GM18498 (cell line): Measurements from ENCODE around the gene HBD.
A peak's percentile ranks its signal among the peaks of the same experiment; 100 is the strongest.
"Not testable (repeated sequence)": the region's sequence is repeated elsewhere in the genome, so short reads cannot be mapped to it uniquely, and the experiment has no call there.

ENCODE experiments used
- ATAC-seq: cut with Tn5 transposase; IDR thresholded peaks from one replicate; pipeline ENCODE4 v1.9.1; 2021; ENCODE audit warnings: mild to moderate bottlenecking, moderate library complexity; ENCODE audit not compliant: unreplicated experiment

HBD gene

GRCh38 chr11:5253440-5253839 lies 19.2 kb upstream of the HBD start:
- not testable (repeated sequence) for ATAC-seq

DNA sequence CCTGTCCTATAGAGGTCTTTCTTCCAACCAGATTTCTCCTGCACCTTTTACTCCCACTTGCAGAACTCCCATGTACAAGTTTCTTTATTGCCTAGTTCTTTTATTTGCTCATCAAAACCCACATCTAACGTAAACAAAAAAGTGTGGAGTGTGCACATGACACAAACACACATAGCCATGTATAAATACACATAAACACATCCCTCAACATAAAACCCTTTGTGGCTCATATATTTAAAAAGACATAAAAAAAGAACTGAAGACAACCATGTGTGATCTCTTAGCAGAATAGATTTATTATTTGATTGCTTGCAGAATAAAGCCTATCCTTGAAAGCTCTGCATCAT lies 18.6 kb upstream of the HBD start:
- no peak for ATAC-seq

- ATAC-seq: no peak
Observed at GRCh38 chr11:5252192-5252918, 18.1 kb upstream of the HBD start.

GRCh38 chr11:5251746-5252145 lies 17.5 kb upstream of the HBD start:
- ATAC-seq: no peak

- no peak for ATAC-seq
Observed at GRCh38 chr11:5250543-5251204, 16.4 kb upstream of the HBD start.

- not testable (repeated sequence) for ATAC-seq
Observed at GRCh38 chr11:5249807-5250396, 15.6 kb upstream of the HBD start, which contains the start of gene HBG1. Gene HBG1 (minus strand): TSS chr11:5249857. CDS start chr11:5249804, 53 bp downstream.

DNA sequence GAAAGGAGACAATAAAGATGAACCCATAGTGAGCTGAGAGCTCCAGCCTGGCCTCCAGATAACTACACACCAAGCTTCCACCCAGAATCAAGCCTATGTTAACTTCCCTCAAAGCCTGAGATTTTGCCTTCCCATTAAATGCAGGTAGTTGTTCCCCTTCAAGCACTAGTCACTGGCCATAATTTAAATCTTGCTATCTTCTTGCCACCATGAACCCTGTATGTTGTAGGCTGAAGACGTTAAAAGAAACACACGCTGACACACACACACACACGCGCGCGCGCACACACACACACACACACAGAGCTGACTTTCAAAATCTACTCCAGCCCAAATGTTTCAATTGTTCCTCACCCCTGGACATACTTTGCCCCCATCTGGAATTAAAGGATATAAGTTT lies 14.2 kb upstream of the HBD start:
- not testable (repeated sequence) for ATAC-seq

DNA sequence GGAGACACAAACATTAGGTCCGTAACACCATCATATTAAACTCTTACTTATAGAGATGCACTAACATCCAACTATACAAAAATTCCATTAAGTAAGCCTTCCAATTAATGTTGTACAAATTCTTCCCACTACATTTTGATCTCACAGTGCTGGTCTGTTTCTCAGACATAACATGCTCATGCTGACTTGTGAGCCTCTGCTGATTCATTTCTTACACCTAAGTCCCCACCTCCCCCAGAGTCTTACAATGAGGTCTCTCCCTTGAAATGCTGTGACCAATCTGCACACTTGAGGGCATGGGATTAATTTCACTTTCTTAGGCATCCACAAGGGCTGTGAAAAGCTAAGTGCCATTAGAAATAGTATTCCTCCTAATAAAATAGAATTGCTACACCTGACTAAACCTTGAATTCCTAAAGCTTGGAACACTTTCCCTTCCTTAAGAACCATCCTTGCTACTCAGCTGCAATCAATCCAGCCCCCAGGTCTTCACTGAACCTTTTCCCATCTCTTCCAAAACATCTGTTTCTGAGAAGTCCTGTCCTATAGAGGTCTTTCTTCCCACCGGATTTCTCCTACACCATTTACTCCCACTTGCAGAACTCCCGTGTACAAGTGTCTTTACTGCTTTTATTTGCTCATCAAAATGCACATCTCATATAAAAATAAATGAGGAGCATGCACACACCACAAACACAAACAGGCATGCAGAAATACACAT lies 13.3 kb upstream of the HBD start:
- no peak for ATAC-seq

- ATAC-seq: no peak
Observed at GRCh38 chr11:5246772-5247471, 12.6 kb upstream of the HBD start.

DNA sequence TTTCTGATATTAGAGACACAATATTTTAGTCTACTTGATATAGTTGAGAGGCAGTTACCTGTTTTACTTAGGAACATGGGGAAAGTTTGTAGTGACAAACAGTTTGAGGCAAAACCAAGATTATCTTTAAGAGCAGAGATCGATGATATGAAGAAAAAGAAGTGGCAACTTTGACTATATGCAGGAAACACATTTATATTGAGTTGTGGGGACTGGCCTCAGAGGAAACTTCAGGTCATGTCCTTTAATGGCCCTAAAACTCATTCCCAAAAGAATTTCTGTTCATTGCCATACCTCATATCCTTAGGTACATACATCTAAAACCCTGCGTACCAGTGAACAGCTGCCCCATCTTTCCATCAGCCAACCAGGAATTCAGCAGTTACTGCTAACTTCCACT lies 10.9 kb upstream of the HBD start:
- no peak for ATAC-seq

DNA sequence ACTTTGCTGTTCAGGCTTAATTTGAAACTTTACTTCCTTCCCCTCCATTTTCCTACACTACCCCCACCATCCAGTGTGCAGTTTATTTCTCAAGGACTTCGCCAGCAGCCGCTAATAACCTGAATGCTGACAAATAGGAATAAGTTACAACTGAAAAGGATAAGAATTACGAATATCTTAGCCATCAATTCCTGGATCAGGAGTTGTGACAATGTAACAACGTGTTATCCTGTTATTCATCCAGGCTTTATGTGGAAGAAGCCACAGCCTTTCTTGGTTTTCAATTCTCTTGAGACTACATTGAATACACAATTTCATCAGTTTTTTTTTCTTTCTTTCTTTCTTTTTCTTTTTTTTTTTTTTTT lies 9.5 kb upstream of the HBD start:
- ATAC-seq: no peak

- ATAC-seq: peak; percentile 65
Observed at GRCh38 chr11:5242933-5243815, 8.9 kb upstream of the HBD start.

DNA sequence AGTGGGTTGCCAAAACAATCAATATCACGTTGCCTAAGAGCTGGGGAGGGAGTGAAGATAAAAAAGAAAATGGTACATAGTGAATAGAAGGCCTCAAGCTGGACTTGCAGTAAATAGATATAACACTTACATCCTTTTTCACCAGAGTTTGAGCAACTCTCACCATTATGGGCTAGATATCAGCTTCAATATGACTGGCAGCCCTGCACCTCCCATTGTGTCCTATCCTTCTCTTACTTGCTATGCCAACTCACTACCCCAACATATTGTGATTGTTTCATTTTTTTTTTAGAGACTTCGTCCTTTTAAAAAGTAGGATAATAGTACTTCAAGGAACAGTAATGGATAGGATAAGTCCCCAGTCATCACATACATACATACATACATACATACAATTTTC lies 7.9 kb upstream of the HBD start:
- no peak for ATAC-seq

GRCh38 chr11:5241458-5241857 lies 7.2 kb upstream of the HBD start:
- ATAC-seq: no peak

DNA sequence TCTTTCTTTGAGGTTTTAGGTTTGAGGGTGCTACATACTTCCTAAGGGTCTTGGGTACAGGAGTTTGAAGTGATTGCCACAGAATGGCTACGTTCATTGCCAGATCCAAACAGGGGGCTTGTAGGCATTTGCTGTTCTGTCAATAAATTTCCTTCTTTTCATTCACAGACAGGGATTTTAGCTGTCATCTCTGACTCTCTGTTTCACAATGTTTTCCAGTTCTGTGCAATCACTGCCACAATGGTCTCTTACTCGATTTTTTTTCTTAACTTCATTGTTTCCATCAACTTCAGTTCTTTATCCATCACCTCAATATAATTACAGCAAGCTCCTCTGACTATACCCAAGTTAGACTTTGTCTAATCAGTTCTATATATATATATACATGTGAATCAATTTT lies 6.2 kb upstream of the HBD start:
- ATAC-seq: no peak

GRCh38 chr11:5240056-5240455 lies 5.8 kb upstream of the HBD start:
- no peak for ATAC-seq

DNA sequence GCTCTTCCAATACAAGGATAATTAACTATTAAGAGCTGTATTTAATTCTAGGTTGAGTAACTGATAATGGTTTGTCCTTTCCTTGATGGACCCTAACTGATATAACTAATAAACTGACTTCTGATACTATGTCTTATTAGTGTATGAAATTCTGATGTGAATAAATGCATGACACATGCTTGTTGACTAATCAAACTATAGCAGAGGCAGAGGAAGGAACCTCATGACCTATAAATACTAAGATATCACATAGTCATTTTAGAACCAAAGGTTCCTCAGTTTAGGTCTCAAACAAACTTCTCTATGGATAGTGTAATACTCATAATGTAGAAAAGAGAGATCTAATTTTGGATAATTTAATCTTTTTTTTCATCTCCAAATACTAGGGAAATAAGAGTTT lies 4.8 kb upstream of the HBD start:
- no peak for ATAC-seq

DNA sequence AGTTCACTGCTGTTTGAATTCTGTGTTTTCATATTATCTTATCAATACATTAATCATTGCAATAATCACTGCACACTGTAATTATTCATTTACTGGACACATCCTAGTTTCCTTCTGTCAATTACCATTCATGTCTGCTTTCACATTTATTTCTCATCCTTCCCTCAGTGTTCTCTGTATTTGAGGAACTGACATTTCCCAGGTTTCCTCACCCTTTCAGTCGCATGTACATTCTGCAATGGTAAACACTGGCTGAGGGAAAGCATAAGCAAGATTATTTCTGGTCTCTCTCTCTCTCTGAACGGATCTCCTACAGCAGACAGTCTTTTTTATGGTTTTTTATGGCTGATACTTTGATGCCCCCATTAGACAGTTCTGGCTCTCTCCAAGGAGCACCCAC lies 4.2 kb upstream of the HBD start:
- no peak for ATAC-seq

DNA sequence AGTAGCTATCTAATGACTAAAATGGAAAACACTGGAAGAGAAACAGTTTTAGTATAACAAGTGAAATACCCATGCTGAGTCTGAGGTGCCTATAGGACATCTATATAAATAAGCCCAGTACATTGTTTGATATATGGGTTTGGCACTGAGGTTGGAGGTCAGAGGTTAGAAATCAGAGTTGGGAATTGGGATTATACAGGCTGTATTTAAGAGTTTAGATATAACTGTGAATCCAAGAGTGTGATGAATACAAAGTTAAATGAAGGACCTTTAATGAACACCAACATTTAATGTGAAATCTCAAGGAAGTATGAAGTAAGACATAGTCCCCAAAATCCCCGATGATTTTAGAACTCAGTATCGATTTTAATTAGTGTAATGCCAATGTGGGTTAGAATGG lies 3.1 kb upstream of the HBD start:
- no peak for ATAC-seq
